KG1 (cell line): ENCODE results near the gene IMP4.

ENCODE experiments used
- DNase-seq: peaks from one replicate; lab custom pipeline; 2025; lab: John Stamatoyannopoulos, UW

The IMP4 gene

GRCh38 chr2:130336877-130337734 lies 5.6 kb upstream of the IMP4 start:
- no peak for DNase-seq

DNA sequence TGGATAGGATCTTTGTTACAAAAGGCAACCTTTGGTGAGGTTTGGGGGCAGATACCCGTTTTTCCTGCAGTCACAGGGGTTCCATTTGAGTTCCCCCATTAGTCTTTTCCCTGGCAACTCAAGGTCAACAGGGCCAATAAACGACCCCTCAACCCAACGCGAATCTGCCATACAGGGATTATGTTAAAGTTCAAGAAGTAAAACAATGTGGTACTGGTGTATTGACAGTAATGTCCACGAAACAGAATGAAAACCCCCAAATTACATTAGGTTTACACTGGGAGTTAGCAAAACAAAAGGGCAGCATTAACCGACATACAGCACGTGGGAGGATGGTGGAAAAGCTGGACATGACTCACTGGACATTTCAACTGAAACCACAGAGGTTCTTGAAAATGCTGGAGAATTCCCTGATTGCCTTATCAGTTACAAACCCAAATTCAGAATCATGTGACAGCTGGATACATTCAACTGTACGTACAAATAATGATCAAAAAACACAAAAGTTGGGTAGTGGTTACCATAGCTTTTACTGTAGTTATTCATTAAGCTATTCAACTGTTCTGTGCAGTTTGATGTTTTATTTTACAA lies 4.9 kb upstream of the IMP4 start:
- DNase-seq = no peak

DNA sequence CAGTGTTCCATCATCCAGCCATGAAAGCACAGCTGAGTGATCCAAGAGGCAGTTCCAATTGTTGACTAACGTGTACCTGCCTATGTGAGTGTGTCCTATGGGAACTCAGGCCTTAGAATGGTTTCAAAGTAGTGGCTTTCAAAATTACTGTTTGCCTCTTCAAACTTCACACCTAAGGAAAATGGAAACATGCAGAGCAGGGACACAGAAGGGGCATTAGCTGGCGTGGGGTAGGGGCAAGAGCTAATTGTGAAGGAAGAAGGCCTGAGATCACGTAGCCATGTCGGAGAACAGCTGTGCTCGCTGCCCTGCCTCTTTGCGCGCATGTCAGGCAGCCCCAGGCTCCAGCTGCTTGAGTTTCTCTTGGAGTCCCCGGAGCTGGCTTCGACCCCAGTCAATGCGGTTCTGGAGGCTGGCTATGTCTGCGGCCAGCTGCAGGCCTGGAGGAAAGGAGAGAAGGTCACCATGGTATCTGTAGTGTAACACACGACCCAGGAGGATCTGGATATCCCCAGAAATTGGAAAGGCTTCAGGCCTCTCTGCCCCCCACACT lies 3.8 kb upstream of the IMP4 start:
- no peak for DNase-seq

GRCh38 chr2:130339885-130340745 lies 2.6 kb upstream of the IMP4 start:
- no peak for DNase-seq

GRCh38 chr2:130341562-130342019 lies 1.1 kb upstream of the IMP4 start:
- DNase-seq = no peak

DNA sequence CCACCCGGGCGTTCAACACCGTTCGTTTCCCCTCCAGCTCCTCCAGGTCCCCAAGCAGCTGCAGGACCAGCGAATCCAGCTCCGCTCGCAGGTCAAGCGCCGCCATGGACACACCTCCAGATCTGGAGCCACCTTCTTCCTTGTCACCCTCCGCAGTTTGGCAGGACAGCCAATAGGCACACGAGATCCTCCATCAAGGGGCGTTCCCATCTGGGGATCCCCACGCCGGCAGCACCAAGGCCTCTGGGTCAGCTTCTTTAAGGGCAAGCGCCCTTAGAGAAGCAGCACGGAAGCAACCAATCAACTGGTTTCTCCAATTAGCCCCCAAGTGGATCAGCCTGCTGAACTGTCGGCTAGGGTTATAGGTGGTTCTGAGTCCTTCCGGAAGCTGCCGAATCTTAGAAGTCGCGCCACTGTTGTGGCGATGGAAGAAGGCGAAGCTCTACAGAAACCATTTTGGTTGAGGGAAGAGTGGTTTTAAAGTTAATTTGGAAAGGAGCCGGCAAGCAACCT lies 621 bp upstream of the IMP4 start:
- peak; percentile 90 for DNase-seq

DNA sequence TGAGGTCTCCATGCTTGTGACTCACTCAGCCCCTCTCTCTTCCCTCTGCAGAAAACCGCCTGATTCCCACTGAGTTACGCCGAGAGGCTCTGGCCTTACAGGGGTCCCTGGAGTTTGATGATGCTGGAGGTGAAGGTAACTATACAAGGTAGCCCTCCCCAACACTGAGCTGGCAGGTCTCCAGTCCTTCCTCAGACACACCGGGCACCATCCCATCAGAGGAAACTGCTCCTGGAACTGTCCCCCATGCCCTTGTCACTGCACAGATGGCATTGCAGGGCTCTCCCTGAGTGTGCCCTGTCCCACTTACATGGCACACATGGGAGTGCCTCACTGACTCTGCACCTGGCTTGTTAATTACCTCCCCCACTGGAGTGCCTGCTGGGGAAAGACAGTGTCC lies 1.9 kb downstream of the IMP4 start:
- DNase-seq = no peak

GRCh38 chr2:130345091-130345490 lies 2.4 kb downstream of the IMP4 start:
- DNase-seq = no peak

- DNase-seq = no peak
These were observed 2.9 kb downstream of the IMP4 start for GRCh38 chr2:130345611-130346010.

DNA sequence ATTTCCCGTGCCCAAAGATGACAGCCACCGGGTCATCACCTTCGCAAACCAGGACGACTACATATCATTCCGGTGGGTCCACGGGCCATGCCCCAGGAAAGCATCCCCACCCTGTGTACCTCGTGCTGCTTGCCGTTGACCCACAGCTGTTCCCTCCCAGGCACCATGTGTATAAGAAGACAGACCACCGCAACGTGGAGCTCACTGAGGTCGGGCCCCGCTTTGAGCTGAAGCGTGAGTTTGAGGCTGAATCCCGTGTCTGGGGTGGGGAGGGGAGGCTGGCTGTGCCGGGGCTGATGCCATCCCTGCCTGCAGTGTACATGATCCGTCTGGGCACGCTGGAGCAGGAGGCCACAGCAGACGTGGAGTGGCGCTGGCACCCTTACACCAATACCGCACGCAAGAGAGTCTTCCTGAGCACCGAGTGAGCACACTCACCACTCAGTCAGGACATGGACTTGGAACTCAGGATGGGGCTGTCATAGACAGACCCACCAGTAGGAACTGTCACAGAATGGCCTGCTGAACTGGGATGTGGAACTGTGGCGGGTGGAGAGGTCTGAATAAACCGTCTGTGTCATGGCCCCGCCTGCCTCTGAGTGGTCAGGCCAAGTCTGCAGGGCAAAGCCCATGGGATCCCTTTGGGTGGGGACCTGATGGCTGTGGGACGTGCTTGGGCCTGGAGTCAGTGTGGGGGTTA lies 3.5 kb downstream of the IMP4 start:
- no peak for DNase-seq

- DNase-seq = no peak
These were observed 4.0 kb downstream of the IMP4 start for GRCh38 chr2:130346741-130347066.

DNA sequence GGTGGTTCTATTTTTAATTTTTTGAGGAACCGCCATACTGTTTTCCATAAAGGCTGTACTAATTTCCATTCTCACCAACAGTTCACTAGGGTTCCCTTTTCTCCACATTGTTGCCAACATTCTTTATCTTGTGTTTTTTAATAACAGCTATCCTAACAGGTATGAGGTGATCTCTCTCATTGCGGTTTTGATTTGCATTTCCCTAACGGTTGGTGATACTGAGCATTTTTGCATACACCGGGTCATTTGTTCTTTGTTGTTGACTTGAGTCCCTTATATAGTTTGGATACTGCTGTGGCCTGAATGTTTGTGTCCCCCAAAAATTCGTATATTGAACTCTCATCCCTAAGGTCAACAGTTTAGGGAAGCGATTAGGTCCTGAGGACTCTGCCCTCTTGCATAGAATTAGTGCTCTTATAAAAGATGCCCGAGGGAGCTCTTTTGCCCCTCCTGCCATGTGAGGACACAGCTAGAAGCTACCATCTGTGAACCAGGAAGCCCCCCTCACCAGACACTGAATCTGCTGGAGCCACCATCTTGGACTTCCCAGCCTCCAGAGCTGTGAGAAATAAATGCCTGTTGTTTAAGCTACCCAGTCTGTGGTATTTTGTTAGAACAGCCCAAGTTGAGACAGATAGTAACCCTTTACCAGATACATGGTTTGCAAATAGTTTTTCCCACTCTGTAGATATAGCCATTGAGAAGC lies 4.7 kb downstream of the IMP4 start:
- no peak for DNase-seq

DNA sequence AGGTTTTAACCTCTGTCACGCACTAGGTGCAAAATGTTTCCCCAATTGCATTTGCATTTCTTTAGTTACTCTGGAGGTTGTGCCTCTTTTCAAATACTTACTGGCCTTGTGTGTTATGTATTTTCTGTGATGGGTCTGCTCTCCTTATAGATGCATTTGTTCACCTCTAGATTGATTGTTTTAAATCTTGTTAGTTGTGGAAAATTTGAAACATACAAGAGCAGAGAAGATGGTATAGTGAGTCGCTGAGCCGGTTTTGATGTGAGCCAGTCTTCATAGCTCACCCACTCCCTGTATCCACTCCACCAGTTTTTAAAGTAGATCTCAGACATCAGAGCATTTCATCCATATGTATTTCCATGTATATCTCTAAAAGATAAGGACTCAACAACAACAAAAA lies 6.5 kb downstream of the IMP4 start:
- no peak for DNase-seq

- DNase-seq = no peak
These were observed 9.0 kb downstream of the IMP4 start for GRCh38 chr2:130351711-130352110.

- DNase-seq = no peak
These were observed 9.5 kb downstream of the IMP4 start for GRCh38 chr2:130352237-130352636.

- no peak for DNase-seq
These were observed 10.8 kb downstream of the IMP4 start for GRCh38 chr2:130353291-130354138.

DNA sequence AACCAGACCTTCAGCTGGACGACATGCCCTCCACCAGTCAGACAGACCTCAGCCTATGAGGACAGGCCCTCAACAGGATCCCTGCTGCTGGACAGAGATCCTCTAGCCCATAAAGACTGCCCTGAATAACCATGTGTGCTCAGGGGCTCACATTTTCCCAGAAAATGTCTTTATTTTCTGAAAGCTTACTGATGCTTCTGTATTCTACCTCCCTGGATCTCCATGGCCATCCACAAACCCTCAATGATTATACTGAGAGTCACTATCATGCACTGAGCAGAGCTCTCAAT lies 11.4 kb downstream of the IMP4 start:
- no peak for DNase-seq

DNA sequence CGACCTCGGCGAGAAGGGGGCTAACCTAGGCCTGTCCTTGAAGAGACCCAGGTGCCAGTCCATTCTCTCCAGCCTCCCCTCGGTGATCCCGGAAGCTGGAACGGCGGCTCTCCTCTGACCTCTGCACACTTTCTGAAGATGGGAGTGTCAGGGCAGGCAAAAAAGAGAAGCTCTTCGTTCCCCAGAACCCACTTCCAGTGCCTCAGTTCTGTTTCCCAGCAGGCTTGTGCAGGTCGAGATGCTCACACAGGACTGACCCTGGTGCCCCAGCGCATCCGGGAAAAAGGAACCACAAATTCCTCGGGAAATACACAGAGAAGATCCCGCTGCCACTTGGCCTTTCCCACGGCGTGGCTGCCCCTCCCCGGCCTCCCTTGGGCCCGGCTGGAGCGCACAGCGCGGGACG lies 12.5 kb downstream of the IMP4 start:
- DNase-seq = no peak

GRCh38 chr2:130355578-130356431 lies 13.1 kb downstream of the IMP4 start, which contains the start of gene PTPN18:
TSS of gene PTPN18 (plus strand) at chr2:130356056. CDS start at chr2:130356108, 52 bp downstream.
- no peak for DNase-seq
